ENCODE measurements around the gene SMARCA4. TPM values are rescaled to one million over a fixed set of nuclear protein-coding genes. Genes with fewer than 3 reads are reported as not detected.

Gene SMARCA4
- total and polyA plus RNA-seq, 7 experiments from 2014 or later = 11.8 to 126 (median 102) TPM

DNA sequence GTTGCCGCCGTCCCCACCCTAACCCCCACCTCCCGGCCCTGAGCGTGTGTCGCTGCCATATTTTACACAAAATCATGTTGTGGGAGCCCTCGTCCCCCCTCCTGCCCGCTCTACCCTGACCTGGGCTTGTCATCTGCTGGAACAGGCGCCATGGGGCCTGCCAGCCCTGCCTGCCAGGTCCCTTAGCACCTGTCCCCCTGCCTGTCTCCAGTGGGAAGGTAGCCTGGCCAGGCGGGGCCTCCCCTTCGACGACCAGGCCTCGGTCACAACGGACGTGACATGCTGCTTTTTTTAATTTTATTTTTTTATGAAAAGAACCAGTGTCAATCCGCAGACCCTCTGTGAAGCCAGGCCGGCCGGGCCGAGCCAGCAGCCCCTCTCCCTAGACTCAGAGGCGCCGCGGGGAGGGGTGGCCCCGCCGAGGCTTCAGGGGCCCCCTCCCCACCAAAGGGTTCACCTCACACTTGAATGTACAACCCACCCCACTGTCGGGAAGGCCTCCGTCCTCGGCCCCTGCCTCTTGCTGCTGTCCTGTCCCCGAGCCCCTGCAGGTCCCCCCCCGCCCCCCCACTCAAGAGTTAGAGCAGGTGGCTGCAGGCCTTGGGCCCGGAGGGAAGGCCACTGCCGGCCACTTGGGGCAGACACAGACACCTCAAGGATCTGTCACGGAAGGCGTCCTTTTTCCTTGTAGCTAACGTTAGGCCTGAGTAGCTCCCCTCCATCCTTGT lies 38.8 kb upstream of the SMARCA4 start:
- Histone ChIP-seq H3K27ac (ENCODE audit: low read depth, low read length) (no peak overlapping the region), H3K4me1 (ENCODE audit: control insufficient read depth in 2 of 2, insufficient read depth in 2 of 2, low read length in 2 of 2) (no peaks in the 10 kb centered on the region), H3K36me3 (ENCODE audit: control insufficient read depth in 2 of 3, insufficient read depth in 3 of 3, low read length in 3 of 3) (peaks cover 0 to 68% (median 3%) of the 10 kb centered on the region in 3 experiments), H3K4me3 (ENCODE audit: low read length) (no peak overlapping the region), H3K9me3 (ENCODE audit: control insufficient read depth in 2 of 3, low read length in 3 of 3) (no peaks in the 10 kb centered on the region), H3K27me3 (ENCODE audit: control insufficient read depth in 2 of 2, insufficient read depth in 2 of 2, low read length in 2 of 2) (no peaks in the 10 kb centered on the region)
- ATAC-seq (no peak), DNase-seq (no peak)
- CTCF ChIA-PET = interaction anchor here (0.6 kb wide), 1 partner anchor 28 kb away, joined by 3 read pairs; no protein-coding TSS in a partner anchor
- intact Hi-C loops (cut with micrococcal nuclease) = no loop called here
- Mint-ChIP-seq H3K4me1 (peaks cover 0 to 7% (median under 1%) of the 10 kb centered on the region in 7 donors), H3K36me3 (peaks cover 0 to 13% (median 0%) of the 10 kb centered on the region in 5 donors), H3K9me3 (peaks cover 0 to 1% (median 0%) of the 10 kb centered on the region in 11 donors), H3K27me3 (no peaks in the 10 kb centered on the region), H3K4me3 (no peak overlapping the region), H3K27ac (peak overlapping the region in 1 of 9 donors; percentile 88)
- POLR2A ChIA-PET = no interaction called here

DNA sequence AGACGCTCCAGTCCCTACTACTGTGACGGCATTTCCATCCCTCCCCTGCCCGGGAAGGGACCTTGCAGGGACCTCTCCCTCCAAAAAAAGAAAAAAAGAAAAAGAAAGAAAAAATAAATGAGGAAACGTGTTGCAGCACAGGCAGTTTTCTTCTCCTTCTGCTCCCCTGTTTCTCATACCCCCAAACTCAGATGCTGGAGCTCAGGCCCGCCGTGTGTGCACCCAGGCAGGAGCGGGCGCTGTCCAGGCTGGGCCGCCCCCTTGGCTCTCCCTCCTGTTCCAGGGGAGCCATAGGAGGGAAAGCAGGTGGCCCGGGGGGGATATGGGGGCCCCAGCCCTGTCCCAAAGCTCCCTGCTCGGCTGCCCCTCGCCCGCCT lies 38.2 kb upstream of the SMARCA4 start:
- no peak for DNase-seq
- POLR2A ChIA-PET = no interaction called here
- peaks cover 0 to 13% (median 0%) of the 10 kb centered on the region in 5 donors for H3K36me3 Mint-ChIP-seq

DNA sequence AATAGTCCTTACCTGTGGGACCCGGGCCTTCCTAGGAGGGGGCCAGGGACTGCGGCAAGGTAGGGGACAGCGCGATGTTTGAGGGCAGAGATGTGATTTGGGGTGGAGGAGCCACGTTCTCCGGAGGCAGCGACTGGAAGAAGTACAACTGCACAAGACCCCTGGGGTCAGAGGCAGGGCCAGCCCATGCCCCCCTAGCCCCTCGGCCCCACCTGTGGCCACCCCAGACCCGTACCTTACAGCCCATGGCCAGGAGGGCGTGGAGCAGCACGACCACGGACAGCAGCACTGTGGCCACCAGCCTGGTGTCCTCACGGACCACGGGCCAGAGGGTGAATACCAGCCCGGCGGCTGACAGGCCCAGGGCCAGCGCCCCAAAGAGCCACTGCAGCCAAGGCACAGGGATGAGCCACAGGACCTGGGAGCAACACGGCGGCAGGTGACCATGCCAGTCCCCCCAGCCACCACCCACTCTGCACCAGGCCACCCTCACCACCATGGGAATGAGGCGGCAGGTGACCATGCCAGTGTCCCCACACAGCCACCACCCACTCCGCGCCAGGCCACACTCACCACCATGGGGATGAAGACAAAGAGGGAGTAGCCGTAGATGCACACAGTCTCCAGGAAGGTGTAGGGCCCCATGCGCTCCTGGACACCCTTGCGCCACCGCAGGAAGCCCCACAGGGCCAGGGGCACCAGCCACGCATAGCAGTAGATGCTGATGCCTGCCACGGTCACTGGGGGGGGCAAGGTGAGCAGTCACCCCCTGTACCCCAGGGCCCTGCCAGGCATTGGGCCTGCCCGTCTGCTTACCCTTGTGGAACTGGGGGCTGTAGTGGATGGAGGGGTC lies 37.3 kb upstream of the SMARCA4 start:
- no peaks in the 10 kb centered on the region for H3K27me3 ChIP-seq (ENCODE audit: control insufficient read depth in 2 of 2, insufficient read depth in 2 of 2, low read length in 2 of 2)
- H3K4me3 ChIP-seq (ENCODE audit: low read length) = no peak overlapping the region
- no peak overlapping the region for H3K27ac ChIP-seq (ENCODE audit: low read depth, low read length)
- Mint-ChIP-seq H3K9me3 (no peaks in the 10 kb centered on the region), H3K27ac (no peak overlapping the region), H3K27me3 (no peaks in the 10 kb centered on the region), H3K4me1 (peaks cover 0 to 15% (median 11%) of the 10 kb centered on the region in 7 donors), H3K4me3 (no peak overlapping the region), H3K36me3 (peaks cover 0 to 13% (median 0%) of the 10 kb centered on the region in 5 donors)
- no peaks in the 10 kb centered on the region for H3K9me3 ChIP-seq (ENCODE audit: control insufficient read depth in 2 of 3, low read length in 3 of 3)
- peaks cover 6 to 8% of the 10 kb centered on the region in 2 donors for H3K4me1 ChIP-seq (ENCODE audit: control insufficient read depth in 2 of 2, insufficient read depth in 2 of 2, low read length in 2 of 2)
- peaks cover 0 to 64% (median 3%) of the 10 kb centered on the region in 3 experiments for H3K36me3 ChIP-seq (ENCODE audit: control insufficient read depth in 2 of 3, insufficient read depth in 3 of 3, low read length in 3 of 3)
- intact Hi-C loops (cut with micrococcal nuclease) = no loop called here
- ATAC-seq = no peak
- CTCF ChIA-PET = no interaction called here
- POLR2A ChIA-PET = no interaction called here
- no peak for DNase-seq

More for the DNA sequence above, 38.2 kb upstream of the SMARCA4 start:
- no peak for ATAC-seq
- Mint-ChIP-seq H3K27me3 (no peaks in the 10 kb centered on the region), H3K4me1 (peaks cover 0 to 11% (median 6%) of the 10 kb centered on the region in 7 donors), H3K9me3 (peaks cover 0 to 1% (median 0%) of the 10 kb centered on the region in 11 donors), H3K4me3 (no peak overlapping the region), H3K27ac (peak overlapping the region in 1 of 9 donors; percentile 88)
- Histone ChIP-seq H3K36me3 (ENCODE audit: control insufficient read depth in 2 of 3, insufficient read depth in 3 of 3, low read length in 3 of 3) (peaks cover 0 to 68% (median 3%) of the 10 kb centered on the region in 3 experiments), H3K4me3 (ENCODE audit: low read length) (no peak overlapping the region), H3K27ac (ENCODE audit: low read depth, low read length) (no peak overlapping the region), H3K9me3 (ENCODE audit: control insufficient read depth in 2 of 3, low read length in 3 of 3) (no peaks in the 10 kb centered on the region), H3K4me1 (ENCODE audit: control insufficient read depth in 2 of 2, insufficient read depth in 2 of 2, low read length in 2 of 2) (peaks cover under 1 to 3% of the 10 kb centered on the region in 2 donors), H3K27me3 (ENCODE audit: control insufficient read depth in 2 of 2, insufficient read depth in 2 of 2, low read length in 2 of 2) (no peaks in the 10 kb centered on the region)
- intact Hi-C loops (cut with micrococcal nuclease) = no loop called here
- CTCF ChIA-PET = interaction anchor here (0.6 kb wide), 1 partner anchor 28 kb away, joined by 3 read pairs; no protein-coding TSS in a partner anchor

DNA sequence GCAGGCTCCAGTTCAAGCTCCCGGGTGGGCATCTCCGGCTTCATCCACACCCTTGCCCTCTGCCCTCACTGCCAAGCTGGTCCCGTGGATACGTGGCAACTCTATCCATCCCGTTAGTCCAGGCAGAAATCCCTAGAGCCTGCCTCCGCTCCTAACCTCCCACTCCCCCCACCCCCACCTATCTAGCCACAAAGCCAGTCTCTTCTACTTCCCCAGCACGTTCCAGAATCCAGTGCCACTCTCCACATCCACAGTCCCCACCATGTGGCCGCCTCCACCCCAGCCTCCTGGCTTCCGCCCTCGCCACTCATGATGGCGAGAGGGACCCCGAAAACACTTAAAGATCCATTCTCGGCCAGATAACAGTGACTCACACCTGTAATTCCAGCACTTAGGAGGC lies 36.2 kb upstream of the SMARCA4 start:
- ChIA-PET POLR2A (no interaction called here), CTCF (no interaction called here)
- Mint-ChIP-seq H3K36me3 (peaks cover 0 to 9% (median 0%) of the 10 kb centered on the region in 5 donors), H3K27me3 (no peaks in the 10 kb centered on the region), H3K9me3 (no peaks in the 10 kb centered on the region), H3K4me1 (peaks cover 5 to 18% (median 15%) of the 10 kb centered on the region in 7 donors), H3K27ac (peak overlapping the region in 1 of 9 donors; percentile 20), H3K4me3 (no peak overlapping the region)
- H3K4me1 ChIP-seq (ENCODE audit: control insufficient read depth in 2 of 2, insufficient read depth in 2 of 2, low read length in 2 of 2) = peaks cover 10 to 12% of the 10 kb centered on the region in 2 donors
- no peaks in the 10 kb centered on the region for H3K9me3 ChIP-seq (ENCODE audit: control insufficient read depth in 2 of 3, low read length in 3 of 3)
- no peak overlapping the region for H3K27ac ChIP-seq (ENCODE audit: low read depth, low read length)
- H3K36me3 ChIP-seq (ENCODE audit: control insufficient read depth in 2 of 3, insufficient read depth in 3 of 3, low read length in 3 of 3) = peaks cover 0 to 57% (median 3%) of the 10 kb centered on the region in 3 experiments
- ATAC-seq = no peak
- DNase-seq = no peak
- intact Hi-C loops (cut with micrococcal nuclease) = no loop called here
- H3K4me3 ChIP-seq (ENCODE audit: low read length) = no peak overlapping the region
- H3K27me3 ChIP-seq (ENCODE audit: control insufficient read depth in 2 of 2, insufficient read depth in 2 of 2, low read length in 2 of 2) = no peaks in the 10 kb centered on the region

DNA sequence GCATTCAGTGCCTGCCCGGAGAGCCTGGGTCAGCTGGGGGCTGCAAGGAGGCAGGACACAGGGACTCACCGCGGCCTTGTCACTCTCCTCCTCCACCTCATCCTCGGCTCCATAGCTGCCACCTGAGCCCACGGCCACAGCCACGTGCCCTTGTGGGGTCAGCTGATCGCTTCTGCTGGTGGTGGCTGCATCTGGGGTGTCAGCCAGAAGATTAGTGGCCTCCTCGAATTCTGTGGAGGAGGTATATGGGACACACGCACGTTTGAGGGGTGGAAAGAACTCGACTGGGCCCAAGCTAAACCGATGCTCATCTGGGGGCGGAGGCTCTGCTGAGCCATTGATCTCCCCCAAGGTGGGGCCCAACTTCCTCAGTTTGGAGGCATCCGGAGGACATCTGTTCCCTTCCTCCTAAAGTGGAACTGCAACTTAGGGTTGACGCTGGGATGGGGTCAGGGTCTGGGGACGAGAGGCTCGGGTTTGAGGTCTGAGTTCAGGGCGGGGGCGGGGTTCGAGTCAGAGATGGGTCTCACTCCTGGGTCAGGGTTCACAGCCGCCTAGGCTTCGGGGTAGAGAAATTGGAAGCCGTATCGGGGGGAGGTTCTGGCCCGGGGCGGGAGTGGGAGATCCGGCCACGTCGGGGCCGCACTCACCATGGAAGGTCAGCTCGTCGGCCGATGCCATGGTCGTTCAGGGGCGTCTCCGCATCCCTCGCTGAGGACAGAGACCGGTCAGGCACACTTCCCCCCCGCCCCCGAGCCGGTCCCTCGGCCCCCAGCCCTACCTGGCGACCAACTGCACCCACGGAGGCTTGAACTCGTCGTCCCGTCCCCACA lies 32.9 kb upstream of the SMARCA4 start:
- Histone ChIP-seq H3K27me3 (ENCODE audit: control insufficient read depth in 2 of 2, insufficient read depth in 2 of 2, low read length in 2 of 2) (no peaks in the 10 kb centered on the region), H3K27ac (ENCODE audit: low read depth, low read length) (peak overlapping the region; percentile 77), H3K4me3 (ENCODE audit: low read length) (peak overlapping the region; percentile 89), H3K9me3 (ENCODE audit: control insufficient read depth in 2 of 3, low read length in 3 of 3) (no peaks in the 10 kb centered on the region), H3K36me3 (ENCODE audit: control insufficient read depth in 2 of 3, insufficient read depth in 3 of 3, low read length in 3 of 3) (peaks cover 0 to 30% (median 0%) of the 10 kb centered on the region in 3 experiments), H3K4me1 (ENCODE audit: control insufficient read depth in 2 of 2, insufficient read depth in 2 of 2, low read length in 2 of 2) (peaks cover 14 to 16% of the 10 kb centered on the region in 2 donors)
- intact Hi-C loops (cut with micrococcal nuclease) = loop anchor here (1.0 to 5.0 kb wide), 8 partner anchors 15 to 418 kb away; partner anchors contain the start of genes CARM1 (in 2 of the 2), CCDC159 (in 1 of the 2), CDKN2D (in 1 of the 2) and KRI1 (in 1 of the 2)
- ChIA-PET CTCF (interaction anchor here (0.6 to 1.3 kb wide), 3 partner anchors 46 to 420 kb away, joined by 3 to 5 read pairs (median 3); no protein-coding TSS in a partner anchor), POLR2A (interaction anchor here (1.9 kb wide), 1 partner anchor 33 kb away, joined by 9 read pairs; the partner anchor contains the start of gene SMARCA4)
- Mint-ChIP-seq H3K27me3 (no peaks in the 10 kb centered on the region), H3K9me3 (no peaks in the 10 kb centered on the region), H3K36me3 (peaks cover 0 to 5% (median 0%) of the 10 kb centered on the region in 5 donors), H3K4me3 (peak overlapping the region; percentile 84 to 96 (median 92)), H3K27ac (peak overlapping the region; percentile 66 to 93 (median 90)), H3K4me1 (peaks cover 12 to 33% (median 26%) of the 10 kb centered on the region in 7 donors)
- peak in 3 of 9 donors; percentile 7 to 11 (median 10) for DNase-seq
- ATAC-seq = peak; percentile 2

Data from naive thymus-derived CD4-positive, alpha-beta T cell (primary cell).